Endothelial cell of umbilical vein (primary cell): ENCODE measurements around the gene NOD2. TPM values are rescaled to one million over a fixed set of nuclear protein-coding genes. Genes with fewer than 3 reads are reported as not detected.

Source experiments
- BruUV-seq: library from RNA; stranded (reverse); fragments of 400-500 nt; replicated peaks from 2 replicates; lab custom pipeline; 2021; lab: Mats Ljungman, UMichigan
- CTCF ChIA-PET: fragments of 300-600, 350-600 bp; sonication (Branson Sonifier 250); formaldehyde crosslinking; loops from one replicate; lab custom pipeline; 2021; ENCODE audit warnings: antibody characterized with exemption, inconsistent platforms; lab: Charles Lee
- POLR2A ChIA-PET: fragments of 300-600, 350-600 bp; sonication (Branson Sonifier 250); formaldehyde crosslinking; loops from one replicate; lab custom pipeline; 2021; ENCODE audit warnings: antibody characterized with exemption, inconsistent platforms; lab: Charles Lee
- DNase-seq: peaks from one replicate; pipeline ENCODE4 v3.0.0-alpha.2; 2011; ENCODE audit warnings: low read depth, low spot score
- FAIRE-seq: peaks from 2 replicates; lab custom pipeline; 2011; peaks lifted over from hg19 to GRCh38; lab: Jason Lieb, UNC
- H2AFZ ChIP-seq: 2 replicates; pipeline ENCODE4 v1.6.0; 2012; ENCODE audit warnings: low read depth, low read length, control low read depth, inconsistent platforms
- H3K27ac ChIP-seq: 2 replicates; pipeline ENCODE4 v1.5.1; 2011; ENCODE audit warnings: low read depth, mild to moderate bottlenecking, control low read depth, low read length, moderate library complexity; ENCODE audit not compliant: insufficient read depth
- H3K27me3 ChIP-seq, 2 experiments: 2 replicates each; pipeline versions ENCODE4 v1.6.0 to v1.6.1; 2011; ENCODE audit warnings: low read length in 2 of 2, mixed read lengths in 1 of 2; ENCODE audit not compliant: control insufficient read depth in 2 of 2, insufficient read depth in 2 of 2
- H3K36me3 ChIP-seq, 2 experiments: 2 replicates in 1 of 2; 3 replicates in 1 of 2; pipeline ENCODE4 v1.5.1; 2011; ENCODE audit warnings: low read length in 2 of 2, mild to moderate bottlenecking in 1 of 2, moderate library complexity in 1 of 2; ENCODE audit not compliant: control insufficient read depth in 2 of 2, insufficient read depth in 2 of 2; ENCODE audit errors: extremely low read depth in 1 of 2
- H3K4me1 ChIP-seq: 3 replicates; pipeline ENCODE4 v1.5.1; 2011; ENCODE audit warnings: mild to moderate bottlenecking, low read length; ENCODE audit not compliant: control insufficient read depth, insufficient read depth; ENCODE audit errors: extremely low read depth
- H3K4me2 ChIP-seq: 2 replicates; pipeline ENCODE4 v1.6.1; 2011; ENCODE audit warnings: low read length, control low read depth, mixed read lengths; ENCODE audit not compliant: insufficient read depth
- H3K4me3 ChIP-seq, 3 experiments: fragments of 200-600 bp in 1 of 3; sonication (generic), shearing (Covaris generic) in 1 of 3; replicated peaks in 1 of 3; 2 replicates each; pipeline ENCODE4 v1.5.1; 2011 to 2016; ENCODE audit warnings: control low read depth in 3 of 3, low read length in 3 of 3, mild to moderate bottlenecking in 2 of 3, inconsistent platforms in 1 of 3, low read depth in 1 of 3, moderate library complexity in 1 of 3; ENCODE audit not compliant: insufficient read depth in 1 of 3
- H3K79me2 ChIP-seq: 2 replicates; pipeline ENCODE4 v1.6.0; 2012; ENCODE audit warnings: low read length, inconsistent platforms; ENCODE audit not compliant: control insufficient read depth, insufficient read depth
- H3K9ac ChIP-seq: replicated peaks from 2 replicates; pipeline ENCODE3; 2011; ENCODE audit warnings: low read length, control low read depth; ENCODE audit not compliant: insufficient read depth; ENCODE audit errors: extremely low read depth
- H3K9me1 ChIP-seq: replicated peaks from 3 replicates; pipeline ENCODE4 v1.6.0; 2011; ENCODE audit warnings: mild to moderate bottlenecking, low read length; ENCODE audit not compliant: control insufficient read depth, insufficient read depth; ENCODE audit errors: extremely low read depth
- H3K9me3 ChIP-seq: replicated peaks from 2 replicates; pipeline ENCODE4 v1.5.1; 2012; ENCODE audit warnings: low read length, inconsistent platforms; ENCODE audit not compliant: control insufficient read depth, insufficient read depth
- H4K20me1 ChIP-seq: replicated peaks from 2 replicates; pipeline ENCODE3; 2011; ENCODE audit warnings: mild to moderate bottlenecking, low read length; ENCODE audit not compliant: control insufficient read depth, insufficient read depth; ENCODE audit errors: extremely low read depth
- EZH2 ChIP-seq: IDR thresholded peaks from 2 replicates; pipeline ENCODE4 v1.6.1; 2012; ENCODE audit warnings: borderline replicate concordance, low read depth, mild to moderate bottlenecking, moderate library complexity, low read length, inconsistent platforms; ENCODE audit not compliant: severe bottlenecking
- FOS ChIP-seq: IDR thresholded peaks from 2 replicates; pipeline ENCODE4 v1.6.1; 2011; ENCODE audit warnings: mild to moderate bottlenecking, low read length, moderate library complexity, borderline replicate concordance; ENCODE audit not compliant: insufficient read depth
- GATA2 ChIP-seq: IDR thresholded peaks from 2 replicates; pipeline ENCODE4 v1.7.0; 2011; ENCODE audit warnings: low read depth, mild to moderate bottlenecking, moderate library complexity, mixed read lengths, low read length; ENCODE audit not compliant: insufficient read length, insufficient read depth
- JUN ChIP-seq: IDR thresholded peaks from 2 replicates; pipeline ENCODE4 v1.6.1; 2011; ENCODE audit warnings: borderline replicate concordance, low read depth; ENCODE audit not compliant: insufficient read length, insufficient read depth
- MYC ChIP-seq: IDR thresholded peaks from one replicate; pipeline ENCODE4 v1.6.1; 2011; ENCODE audit warnings: mild to moderate bottlenecking, low read depth, low read length
- POLR2A ChIP-seq: IDR thresholded peaks from 2 replicates; pipeline ENCODE4 v1.6.1; 2012; ENCODE audit warnings: low read depth, mild to moderate bottlenecking, control low read depth, low read length
- POLR2AphosphoS5 ChIP-seq: IDR thresholded peaks from 2 replicates; pipeline ENCODE4 v1.6.1; 2012; ENCODE audit warnings: low read depth, mild to moderate bottlenecking, control low read depth, low read length, moderate library complexity; ENCODE audit not compliant: insufficient read depth
- dilution Hi-C: fragments of 300-500 bp; cut with MboI; formaldehyde crosslinking; loops from one replicate; pipeline ENCODE4 v1.15.0; 2019; ENCODE audit warnings: low sequenced_read_pairs; ENCODE audit not compliant: extremely low pct_ligation_motif_present
- intact Hi-C: fragments of 100-400 bp; cut with micrococcal nuclease; formaldehyde crosslinking; loops from one replicate; pipeline ENCODE4 v1.10.0; 2022
- polyA plus RNA-seq, 4 experiments: library from polyadenylated mRNA; depleted of rRNA in 3 of 4; stranded (reverse) in 3 of 4; unstranded in 1 of 4; fragments of >200 nt; gene quantifications; 2 replicates each; pipeline versions ENCODE4 v1.2.1 to v1.2.3, GENCODE V29; 2011 to 2012; ENCODE audit warnings: missing spikeins in 1 of 4
- total RNA-seq: library from RNA; stranded (reverse); gene quantifications from 2 replicates; pipeline ENCODE4 v1.2.3, GENCODE V29; 2021
- TF ChIP-seq, protein P1 (sequence below): IDR thresholded peaks from 2 replicates; pipeline ENCODE4 v1.6.1; 2011; ENCODE audit not compliant: insufficient read depth, insufficient read length
- TF ChIP-seq, protein P2 (sequence below), 2 donors: IDR thresholded peaks; 1 replicate in 1 of 2; 2 replicates in 1 of 2; pipeline ENCODE4 v1.5.1; 2011; ENCODE audit warnings: low read length in 2 of 2, mild to moderate bottlenecking in 2 of 2, moderate library complexity in 2 of 2, control low read depth in 1 of 2, inconsistent platforms in 1 of 2, low read depth in 1 of 2; ENCODE audit not compliant: insufficient read depth in 1 of 2; ENCODE audit errors: extremely low read depth in 1 of 2

NOD2 gene
- total and polyA plus RNA-seq, 2 donors (not counting 3 experiments of a cell fraction or from before 2014, with no cell fraction given) = 0.07 to 0.58 TPM

- Histone ChIP-seq H3K36me3 (no peaks in the 10 kb centered on the region), H3K4me2 (no peak overlapping the region), H3K4me1 (no peaks in the 10 kb centered on the region), H3K4me3 (no peak overlapping the region), H3K9me3 (no peaks in the 10 kb centered on the region), H3K9ac (no peak overlapping the region), H4K20me1 (no peaks in the 10 kb centered on the region), H3K27ac (no peak overlapping the region), H3K79me2 (no peaks in the 10 kb centered on the region), H3K27me3 (no peaks in the 10 kb centered on the region), H3K9me1 (no peaks in the 10 kb centered on the region), H2AFZ (no peak overlapping the region)
- ChIA-PET CTCF (interaction anchor here (3.0 kb wide), 1 partner anchor 14 kb away, joined by 20 read pairs; no protein-coding TSS in a partner anchor), POLR2A (no interaction called here)
- dilution Hi-C loops (no loop called here), intact Hi-C loops (no loop called here)
- DNase-seq = no peak
- no peak for FAIRE-seq
- BruUV-seq = no TSS peak
- TF ChIP-seq JUN = no peak
- no peak for TF ChIP-seq MYC
- TF ChIP-seq POLR2AphosphoS5 = no peak
- TF ChIP-seq EZH2 = no peak
- TF ChIP-seq, protein P1, sequence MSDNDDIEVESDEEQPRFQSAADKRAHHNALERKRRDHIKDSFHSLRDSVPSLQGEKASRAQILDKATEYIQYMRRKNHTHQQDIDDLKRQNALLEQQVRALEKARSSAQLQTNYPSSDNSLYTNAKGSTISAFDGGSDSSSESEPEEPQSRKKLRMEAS = no peak
- TF ChIP-seq, protein P2, sequence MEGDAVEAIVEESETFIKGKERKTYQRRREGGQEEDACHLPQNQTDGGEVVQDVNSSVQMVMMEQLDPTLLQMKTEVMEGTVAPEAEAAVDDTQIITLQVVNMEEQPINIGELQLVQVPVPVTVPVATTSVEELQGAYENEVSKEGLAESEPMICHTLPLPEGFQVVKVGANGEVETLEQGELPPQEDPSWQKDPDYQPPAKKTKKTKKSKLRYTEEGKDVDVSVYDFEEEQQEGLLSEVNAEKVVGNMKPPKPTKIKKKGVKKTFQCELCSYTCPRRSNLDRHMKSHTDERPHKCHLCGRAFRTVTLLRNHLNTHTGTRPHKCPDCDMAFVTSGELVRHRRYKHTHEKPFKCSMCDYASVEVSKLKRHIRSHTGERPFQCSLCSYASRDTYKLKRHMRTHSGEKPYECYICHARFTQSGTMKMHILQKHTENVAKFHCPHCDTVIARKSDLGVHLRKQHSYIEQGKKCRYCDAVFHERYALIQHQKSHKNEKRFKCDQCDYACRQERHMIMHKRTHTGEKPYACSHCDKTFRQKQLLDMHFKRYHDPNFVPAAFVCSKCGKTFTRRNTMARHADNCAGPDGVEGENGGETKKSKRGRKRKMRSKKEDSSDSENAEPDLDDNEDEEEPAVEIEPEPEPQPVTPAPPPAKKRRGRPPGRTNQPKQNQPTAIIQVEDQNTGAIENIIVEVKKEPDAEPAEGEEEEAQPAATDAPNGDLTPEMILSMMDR (IDR thresholded peaks at IDR 0.05; ENCODE audit: extremely low read depth in 1 of 2, insufficient read depth in 1 of 2, low read depth in 1 of 2, low read length in 2 of 2) = no peak
- TF ChIP-seq POLR2A = no peak
- no peak for TF ChIP-seq FOS
- no peak for TF ChIP-seq GATA2
Observed at GRCh38 chr16:50679266-50679665, 14.1 kb upstream of the NOD2 start.
